ENCODE results near the gene STIM1. TPM values are rescaled to one million over a fixed set of nuclear protein-coding genes. Genes with fewer than 3 reads are reported as not detected.

The STIM1 gene
- 20.5 and 27.0 TPM in 2 replicates for polyA plus RNA-seq

DNA sequence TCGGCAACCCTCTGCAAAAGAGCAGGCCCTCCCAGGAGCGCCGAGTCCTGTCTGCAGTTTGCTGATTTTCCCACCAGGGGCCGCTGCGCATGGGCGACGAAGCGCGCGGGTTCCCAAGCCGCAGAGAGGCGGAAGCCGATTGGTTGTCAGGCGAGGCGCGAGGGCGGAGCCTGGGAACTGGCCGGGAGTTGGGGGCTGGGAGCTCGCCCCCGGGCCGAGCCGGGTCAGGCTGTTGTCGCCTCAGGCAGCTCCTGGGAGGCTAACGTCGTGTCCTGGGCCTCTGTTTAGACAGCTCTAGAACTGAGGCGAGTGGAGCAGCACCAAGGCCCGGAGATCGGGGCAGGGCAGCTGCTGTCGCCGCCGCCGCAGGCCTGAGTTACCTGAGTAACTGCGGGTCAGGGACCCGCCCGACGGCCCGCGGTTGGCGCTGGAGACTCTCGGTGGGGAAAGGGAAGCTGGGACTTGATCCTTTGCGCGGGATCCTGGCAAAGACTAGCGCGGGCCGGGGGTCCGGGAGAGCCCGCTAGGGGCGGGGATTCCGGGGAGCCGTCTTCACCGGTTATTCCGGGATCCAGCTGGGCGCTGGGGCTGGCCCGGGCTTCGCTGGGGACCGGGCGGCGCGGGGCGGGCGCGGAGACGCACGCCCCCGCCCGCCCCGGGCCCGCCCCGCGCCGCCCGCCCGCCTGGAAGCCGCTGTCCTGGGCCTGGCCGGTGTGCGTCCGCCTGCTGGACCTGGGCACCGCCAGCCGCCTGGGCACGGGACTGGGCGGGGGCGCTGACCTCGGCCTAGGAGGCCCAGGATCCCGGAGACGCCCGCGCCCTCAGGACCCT, at the start of gene STIM1:
STIM1 (plus strand) TSS at position 688 of the 831 bp plus-strand sequence. CDS start 607 bp downstream, outside the sequence.

GRCh38 chr11:3807909-3808860, 47.3 kb upstream of the STIM1 start, which contains the start of gene PGAP2:
Gene PGAP2, plus strand, starts transcription at chr11:3808560. Its CDS starts 2,700 bp downstream, at chr11:3811260.

GRCh38 chr11:3840870-3841425, 14.5 kb upstream of the STIM1 start, which contains the start of gene RHOG:
Gene RHOG, minus strand, starts transcription at chr11:3840959. Its CDS starts 12,821 bp downstream, at chr11:3828138.

GRCh38 chr11:4094348-4095291, 239.2 kb downstream of the STIM1 start, which contains the start of gene RRM1:
Gene RRM1, plus strand, starts transcription at chr11:4094799. Its CDS starts 214 bp downstream, at chr11:4095013.

Other genes with a start within 250 kb of the STIM1 start
- not detected in 2 replicates for gene ART5, start 213.7 kb upstream of the STIM1 start, polyA plus RNA-seq
- not detected in 2 replicates for gene ART1, start 210.5 kb upstream of the STIM1 start, polyA plus RNA-seq
- not detected in 2 replicates for gene CHRNA10, start 184.3 kb upstream of the STIM1 start, polyA plus RNA-seq
- gene NUP98, start 58.1 kb upstream of the STIM1 start, polyA plus RNA-seq, result 4.9 and 8.1 TPM in 2 replicates
- gene PGAP2, start 47.1 kb upstream of the STIM1 start, polyA plus RNA-seq, result 8.7 and 10.8 TPM in 2 replicates
- gene RHOG, start 14.7 kb upstream of the STIM1 start, polyA plus RNA-seq, result 2.5 TPM in 1 of 2 replicates, not detected in the other
- 14.3 and 15.0 TPM in 2 replicates for gene RRM1, start 239.1 kb downstream of the STIM1 start, polyA plus RNA-seq

Data from Purkinje cell (primary cell).